Tibial nerve (tissue), 4 donors: Measurements from ENCODE around the gene TGFA.

ENCODE experiments used
- CTCF ChIP-seq, 5 experiments: fragments of 200-600 bp in 3 of 5; fragments of 450-650 bp in 2 of 5; sonication (generic) in 3 of 5; IDR thresholded peaks; one replicate each; pipeline ENCODE4 v1.5.1; 2016 to 2019; ENCODE audit warnings: antibody characterized with exemption in 5 of 5, mild to moderate bottlenecking in 3 of 5, moderate library complexity in 2 of 5
- EP300 ChIP-seq, 2 donors: sonication (generic); formaldehyde crosslinking; IDR thresholded peaks; one replicate each; pipeline ENCODE4 v1.6.1; 2017; ENCODE audit warnings: antibody characterized with exemption in 2 of 2, mild to moderate bottlenecking in 1 of 2
- POLR2A ChIP-seq, 2 donors: fragments of 450-650 bp; IDR thresholded peaks; one replicate each; pipeline ENCODE4 v1.6.1; 2017; ENCODE audit warnings: antibody characterized with exemption in 2 of 2, mild to moderate bottlenecking in 2 of 2, moderate library complexity in 2 of 2

- TF ChIP-seq CTCF (IDR thresholded peaks at IDR 0.05) (no peak), POLR2A (IDR thresholded peaks at IDR 0.05) (no peak), EP300 (IDR thresholded peaks at IDR 0.05) (no peak)
Measured at GRCh38 chr2:70513738-70514137, 39.9 kb downstream of the TGFA start.
